IPS-15b (cell line): ENCODE data around the gene ZNF407.

ENCODE experiments used
- H3K27me3 ChIP-seq: one replicate; pipeline ENCODE4 v1.6.1; 2013; ENCODE audit warnings: low read length; ENCODE audit not compliant: control insufficient read depth, insufficient read depth
- H3K36me3 ChIP-seq: one replicate; pipeline ENCODE4 v1.6.1; 2013; ENCODE audit warnings: low read length; ENCODE audit not compliant: control insufficient read depth, insufficient read depth
- H3K4me1 ChIP-seq: one replicate; pipeline ENCODE4 v1.6.1; 2013; ENCODE audit warnings: mild to moderate bottlenecking, low read length; ENCODE audit not compliant: control insufficient read depth, insufficient read depth
- H3K4me3 ChIP-seq: one replicate; pipeline ENCODE4 v1.5.1; 2013; ENCODE audit warnings: low read depth, low read length
- H3K9ac ChIP-seq: one replicate; pipeline ENCODE4 v1.6.1; 2013; ENCODE audit warnings: low read depth, mild to moderate bottlenecking, low read length
- H3K9me3 ChIP-seq: one replicate; pipeline ENCODE4 v1.6.1; 2013; ENCODE audit warnings: mild to moderate bottlenecking, low read length; ENCODE audit not compliant: control insufficient read depth, insufficient read depth

ZNF407 gene

DNA sequence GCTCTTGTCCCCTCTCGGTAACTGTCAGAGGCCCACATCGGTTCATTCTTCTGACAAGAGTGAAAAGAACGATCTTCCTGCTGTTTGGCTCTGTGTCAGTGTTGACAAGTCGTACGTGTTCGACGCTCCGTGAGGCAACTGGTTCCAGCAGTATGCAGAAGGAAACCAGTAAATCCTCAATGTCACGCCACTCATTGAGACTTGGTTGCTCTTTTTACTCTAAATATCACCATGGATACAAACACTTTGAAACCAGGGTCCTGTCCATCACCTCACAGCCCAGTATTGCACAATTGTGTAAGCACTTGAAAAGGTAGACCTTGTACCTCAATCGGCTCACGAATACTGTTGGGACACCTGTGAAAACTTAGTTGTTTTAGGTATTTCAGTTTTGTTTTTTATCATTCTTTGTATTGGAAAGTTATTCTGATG is 136.4 kb downstream of the ZNF407 start:
- no peak overlapping the region for H3K9ac ChIP-seq
- no peaks in the 10 kb centered on the region for H3K36me3 ChIP-seq
- H3K4me3 ChIP-seq, result no peak overlapping the region
- H3K27me3 ChIP-seq, result no peaks in the 10 kb centered on the region
- no peaks in the 10 kb centered on the region for H3K9me3 ChIP-seq
- H3K4me1 ChIP-seq, result no peaks in the 10 kb centered on the region

DNA sequence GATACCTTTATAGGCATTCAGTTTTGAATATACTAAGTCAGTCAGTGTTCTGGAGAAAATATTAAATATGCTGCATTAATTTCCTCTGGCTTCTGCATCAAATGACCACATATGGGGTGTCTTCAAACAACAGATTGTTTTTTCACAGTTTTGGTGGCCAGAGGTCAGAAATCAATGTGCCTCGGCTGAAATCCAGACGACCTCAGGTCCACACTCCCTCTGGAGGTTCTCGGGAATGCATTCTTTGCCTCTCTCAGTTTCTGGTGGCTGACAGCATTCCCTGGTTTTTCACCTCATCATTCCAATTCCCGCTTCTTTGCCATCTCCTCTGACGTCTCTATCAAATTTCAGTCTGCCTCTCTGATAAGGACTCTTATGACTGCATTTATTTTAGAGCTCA is 142.3 kb downstream of the ZNF407 start:
- Histone ChIP-seq H3K27me3 (no peaks in the 10 kb centered on the region), H3K4me1 (no peaks in the 10 kb centered on the region), H3K9me3 (no peaks in the 10 kb centered on the region), H3K36me3 (no peaks in the 10 kb centered on the region), H3K9ac (no peak overlapping the region), H3K4me3 (no peak overlapping the region)

DNA sequence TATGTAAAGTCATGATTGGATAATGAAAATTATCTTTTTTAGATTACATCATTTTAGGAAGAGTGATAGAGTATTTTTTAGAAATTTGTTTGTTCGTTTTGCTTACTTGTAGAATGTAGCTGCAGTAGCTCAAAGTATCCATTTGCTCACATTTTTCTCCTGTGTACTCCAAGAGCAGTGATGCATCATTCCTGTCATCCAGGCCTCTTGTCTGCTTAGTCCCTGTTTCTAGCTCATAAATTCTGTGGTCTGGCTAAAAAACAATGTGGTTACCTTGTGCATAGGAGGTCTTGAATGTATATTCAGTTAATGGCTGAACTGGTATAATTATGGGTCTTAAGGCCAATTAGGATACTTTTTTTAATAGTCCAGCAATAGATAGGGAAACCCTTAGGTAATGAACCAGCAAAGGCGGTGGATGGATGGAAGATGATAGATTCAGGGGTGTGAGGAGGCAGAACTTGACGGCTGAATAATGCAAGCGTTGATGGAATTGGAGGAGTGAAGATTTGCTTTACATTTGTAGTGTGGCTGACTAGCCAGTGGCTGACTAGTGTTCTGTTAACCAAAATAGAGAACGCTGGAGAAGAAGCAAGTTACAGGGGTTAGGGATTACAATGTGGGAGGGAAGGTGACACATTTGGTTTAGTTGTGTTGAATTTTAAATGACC is 145.0 kb downstream of the ZNF407 start:
- Histone ChIP-seq H3K4me3 (no peak overlapping the region), H3K27me3 (no peaks in the 10 kb centered on the region), H3K4me1 (no peaks in the 10 kb centered on the region), H3K9me3 (no peaks in the 10 kb centered on the region), H3K36me3 (no peaks in the 10 kb centered on the region), H3K9ac (no peak overlapping the region)

DNA sequence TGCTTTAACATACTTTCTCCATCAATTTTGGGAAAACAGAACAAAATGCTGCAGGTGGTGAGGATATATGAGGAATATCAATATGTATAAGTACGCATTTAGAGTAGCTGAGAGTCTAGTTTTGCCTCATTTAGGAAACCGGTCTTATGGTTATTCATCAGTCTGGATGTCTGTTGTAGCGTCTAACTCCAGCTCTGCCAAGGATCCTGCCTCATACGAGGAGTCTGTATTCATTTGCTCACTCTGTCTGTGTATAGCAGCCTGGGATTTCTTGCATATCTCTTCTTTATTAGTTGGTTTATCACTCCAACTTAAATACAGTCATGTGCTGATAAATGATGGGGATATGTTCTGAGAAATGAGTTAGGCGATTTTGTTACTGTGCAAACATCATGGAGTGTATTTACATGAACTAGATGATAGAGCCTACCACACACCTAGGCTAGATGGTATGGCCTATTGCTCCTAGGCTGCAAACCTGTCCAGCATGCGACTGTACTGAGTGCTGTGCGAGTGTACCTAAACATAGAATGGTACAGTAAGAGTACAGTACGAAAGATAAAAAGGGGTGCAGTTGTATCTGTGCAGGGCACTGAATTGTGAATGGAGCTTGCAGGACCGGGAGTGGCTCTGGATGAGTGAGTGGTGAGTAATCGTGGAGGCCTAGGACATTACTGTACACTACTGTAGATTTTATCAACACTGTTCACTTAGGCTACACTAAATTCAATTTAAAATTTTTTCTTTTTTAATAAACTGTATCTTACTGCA is 148.1 kb downstream of the ZNF407 start:
- H3K4me3 ChIP-seq, result no peak overlapping the region
- H3K9ac ChIP-seq, result no peak overlapping the region
- no peaks in the 10 kb centered on the region for H3K9me3 ChIP-seq
- no peaks in the 10 kb centered on the region for H3K27me3 ChIP-seq
- H3K4me1 ChIP-seq, result no peaks in the 10 kb centered on the region
- no peaks in the 10 kb centered on the region for H3K36me3 ChIP-seq

DNA sequence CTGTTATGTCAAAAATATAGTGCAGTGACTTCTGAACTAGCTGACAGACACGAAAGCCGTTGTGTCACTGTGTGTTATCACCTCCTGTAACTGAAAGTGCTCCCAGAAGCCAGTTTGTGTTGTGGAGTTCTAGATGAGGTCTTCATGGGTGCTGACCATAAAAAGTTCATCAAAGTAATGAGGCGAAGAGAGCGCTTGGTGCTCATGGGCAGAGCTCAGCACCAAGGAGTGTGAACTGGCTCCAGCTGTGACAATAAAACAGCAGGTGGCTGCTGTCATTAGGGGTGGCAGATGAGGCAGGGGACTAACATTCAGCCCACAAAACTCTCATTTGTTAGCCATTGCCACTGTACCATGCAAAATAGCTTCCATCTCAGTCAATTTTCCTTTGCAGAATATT is 151.1 kb downstream of the ZNF407 start:
- Histone ChIP-seq H3K4me3 (no peak overlapping the region), H3K9me3 (no peaks in the 10 kb centered on the region), H3K9ac (no peak overlapping the region), H3K27me3 (no peaks in the 10 kb centered on the region), H3K36me3 (no peaks in the 10 kb centered on the region), H3K4me1 (no peaks in the 10 kb centered on the region)

DNA sequence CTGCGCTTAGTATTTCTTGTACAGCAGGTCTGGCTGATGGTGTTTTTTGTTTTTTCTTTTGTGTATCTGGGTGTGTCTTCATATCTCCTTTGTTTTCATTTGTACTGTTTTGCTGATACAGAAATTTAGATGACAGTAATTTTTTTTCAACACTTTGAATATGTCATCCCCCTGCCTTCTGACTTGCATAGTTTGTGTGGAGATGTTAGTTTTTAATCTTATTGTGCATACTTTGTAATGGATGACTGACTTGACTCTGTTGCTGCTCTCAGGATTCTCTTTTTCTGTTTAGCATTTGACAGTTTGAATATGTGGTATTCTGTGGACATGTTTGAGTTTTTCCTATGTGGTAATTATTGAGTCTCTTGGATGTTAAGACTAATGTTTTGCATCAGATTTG is 161.3 kb downstream of the ZNF407 start:
- no peaks in the 10 kb centered on the region for H3K9me3 ChIP-seq
- no peaks in the 10 kb centered on the region for H3K27me3 ChIP-seq
- H3K4me3 ChIP-seq, result no peak overlapping the region
- no peaks in the 10 kb centered on the region for H3K4me1 ChIP-seq
- H3K36me3 ChIP-seq, result no peaks in the 10 kb centered on the region
- H3K9ac ChIP-seq, result no peak overlapping the region

DNA sequence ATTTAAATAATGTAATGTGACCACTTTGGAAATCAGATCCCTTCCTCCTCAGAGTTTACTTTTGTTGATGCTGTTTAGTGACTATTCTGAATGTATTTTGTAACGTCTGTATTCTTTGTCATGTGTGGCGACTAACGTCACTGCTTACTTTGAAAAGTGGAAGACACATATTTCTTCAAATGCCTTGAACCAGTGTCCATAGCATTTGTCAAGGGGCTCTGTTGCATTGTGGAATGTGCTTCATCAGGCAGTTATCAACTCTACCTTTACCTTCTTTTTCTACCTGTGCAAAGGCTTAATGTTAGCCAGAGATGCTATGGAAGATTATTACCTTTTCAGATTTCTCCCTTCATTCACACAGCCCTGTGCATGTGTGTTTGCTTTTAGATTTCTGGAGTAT is 162.4 kb downstream of the ZNF407 start:
- no peaks in the 10 kb centered on the region for H3K4me1 ChIP-seq
- H3K27me3 ChIP-seq, result no peaks in the 10 kb centered on the region
- no peaks in the 10 kb centered on the region for H3K36me3 ChIP-seq
- H3K4me3 ChIP-seq, result no peak overlapping the region
- no peaks in the 10 kb centered on the region for H3K9me3 ChIP-seq
- no peak overlapping the region for H3K9ac ChIP-seq

DNA sequence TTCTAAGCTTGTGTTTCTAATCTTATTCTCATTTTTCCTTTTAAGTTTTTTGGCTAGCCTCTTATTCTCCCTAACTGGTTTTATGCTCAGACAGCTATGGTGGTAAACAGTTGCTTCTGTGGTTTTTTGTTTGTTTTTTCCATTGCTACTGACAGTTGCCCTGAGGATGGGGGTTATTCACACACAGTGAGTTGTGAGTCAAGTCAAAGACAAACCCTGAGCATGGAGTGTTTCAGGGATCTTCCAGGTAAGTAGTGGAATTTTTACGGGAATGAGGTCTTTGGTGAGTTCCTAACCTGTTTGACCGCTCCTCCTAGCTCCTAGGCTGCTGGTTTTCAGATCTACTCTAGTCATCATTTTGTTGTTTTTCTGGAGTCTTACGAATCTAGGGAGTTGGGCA is 162.8 kb downstream of the ZNF407 start:
- Histone ChIP-seq H3K4me1 (no peaks in the 10 kb centered on the region), H3K27me3 (no peaks in the 10 kb centered on the region), H3K9ac (no peak overlapping the region), H3K36me3 (no peaks in the 10 kb centered on the region), H3K9me3 (no peaks in the 10 kb centered on the region), H3K4me3 (no peak overlapping the region)

DNA sequence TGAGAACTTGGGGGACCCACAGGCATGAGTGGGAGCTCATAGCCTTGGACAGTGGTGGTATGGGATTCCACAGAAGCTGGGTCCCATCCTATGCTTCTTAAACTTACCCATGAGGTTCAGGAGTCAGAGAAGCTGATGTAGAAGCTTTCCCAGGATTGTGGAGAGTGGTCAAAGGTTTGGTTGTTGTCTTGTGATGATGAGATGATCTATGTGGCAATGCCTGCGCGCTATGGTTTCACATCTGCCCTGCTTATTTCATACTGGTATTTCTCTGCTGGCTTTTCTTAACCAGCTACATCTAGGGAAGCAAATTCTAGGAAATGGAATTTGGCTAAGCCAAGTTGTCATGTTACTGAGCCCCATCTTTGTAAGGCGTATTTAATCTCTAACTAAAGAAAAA is 168.6 kb downstream of the ZNF407 start:
- Histone ChIP-seq H3K4me1 (no peaks in the 10 kb centered on the region), H3K27me3 (no peaks in the 10 kb centered on the region), H3K4me3 (no peak overlapping the region), H3K9me3 (no peaks in the 10 kb centered on the region), H3K36me3 (no peaks in the 10 kb centered on the region), H3K9ac (no peak overlapping the region)

DNA sequence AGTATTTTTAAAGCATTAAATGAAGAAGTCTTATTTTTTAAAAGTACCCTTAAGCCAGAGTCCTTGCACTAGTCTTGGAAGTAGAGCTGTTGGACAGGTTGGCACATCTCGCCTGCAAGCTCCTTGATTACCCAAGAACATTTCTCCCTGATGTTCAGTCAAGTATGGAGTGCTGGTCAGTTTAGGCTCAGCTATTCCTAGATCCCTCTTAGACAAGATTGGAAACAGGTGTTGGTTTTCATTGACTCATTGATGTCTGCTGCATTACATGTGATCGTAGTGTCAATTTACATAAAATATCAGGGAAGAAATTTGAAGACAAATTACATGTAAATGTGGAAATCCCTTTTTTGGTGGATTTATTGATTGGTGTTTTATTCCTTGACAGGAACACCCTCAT is 170.4 kb downstream of the ZNF407 start:
- H3K9me3 ChIP-seq, result no peaks in the 10 kb centered on the region
- no peak overlapping the region for H3K4me3 ChIP-seq
- H3K27me3 ChIP-seq, result no peaks in the 10 kb centered on the region
- H3K36me3 ChIP-seq, result no peaks in the 10 kb centered on the region
- no peak overlapping the region for H3K9ac ChIP-seq
- H3K4me1 ChIP-seq, result no peaks in the 10 kb centered on the region

DNA sequence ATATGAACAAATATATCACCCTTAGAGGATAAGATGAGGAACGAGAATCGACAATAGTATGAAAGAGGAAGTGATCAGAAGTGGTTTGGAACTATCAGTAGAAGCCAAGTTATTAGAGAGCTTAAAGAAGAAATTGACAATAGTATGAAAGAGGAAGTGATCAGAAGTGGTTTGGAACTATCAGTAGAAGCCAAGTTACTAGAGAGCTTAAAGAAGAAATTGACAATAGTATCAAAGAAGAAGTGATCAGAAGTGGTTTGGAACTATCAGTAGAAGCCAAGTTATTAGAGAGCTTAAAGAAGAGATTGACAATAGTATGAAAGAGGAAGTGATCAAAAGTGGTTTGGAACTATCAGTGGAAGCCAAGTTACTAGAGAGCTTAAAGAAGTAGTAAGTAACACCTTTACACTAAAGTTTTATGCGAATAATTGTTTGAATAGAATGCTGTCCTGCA is 175.5 kb downstream of the ZNF407 start:
- no peak overlapping the region for H3K9ac ChIP-seq
- H3K4me1 ChIP-seq, result no peaks in the 10 kb centered on the region
- H3K27me3 ChIP-seq, result no peaks in the 10 kb centered on the region
- H3K9me3 ChIP-seq, result no peaks in the 10 kb centered on the region
- no peak overlapping the region for H3K4me3 ChIP-seq
- no peaks in the 10 kb centered on the region for H3K36me3 ChIP-seq

DNA sequence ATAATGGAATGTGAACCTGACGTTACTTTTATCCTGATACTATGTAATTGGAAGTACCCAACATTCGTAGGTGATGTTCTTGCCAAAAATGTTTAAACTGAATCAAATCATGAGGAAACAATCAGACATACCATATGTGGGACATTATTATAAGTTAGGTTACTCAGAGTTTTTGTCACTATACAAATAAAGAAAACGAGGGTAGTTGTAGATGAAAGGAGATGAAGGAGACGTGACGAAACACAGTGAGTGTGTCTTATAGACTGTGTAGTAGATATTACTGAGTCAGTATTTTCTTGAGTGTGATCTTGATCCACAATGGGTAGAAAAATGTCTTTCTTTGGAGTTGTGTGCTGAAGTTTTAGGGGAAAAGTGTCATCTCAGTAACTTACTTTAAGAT is 176.8 kb downstream of the ZNF407 start:
- no peaks in the 10 kb centered on the region for H3K4me1 ChIP-seq
- H3K4me3 ChIP-seq, result no peak overlapping the region
- H3K27me3 ChIP-seq, result no peaks in the 10 kb centered on the region
- no peaks in the 10 kb centered on the region for H3K9me3 ChIP-seq
- no peaks in the 10 kb centered on the region for H3K36me3 ChIP-seq
- no peak overlapping the region for H3K9ac ChIP-seq
